Activated CD4-positive, alpha-beta memory T cell treated with anti-CD3 and anti-CD28 coated beads for 36 hours (primary cell): ENCODE measurements around the gene PRKCH. TPM values are rescaled to one million over a fixed set of nuclear protein-coding genes. Genes with fewer than 3 reads are reported as not detected.
A peak's percentile ranks its signal among the peaks of the same experiment; 100 is the strongest.

Experiments used
- CTCF ChIA-PET: fragments of 350-600 bp; sonication (Branson Sonifier 250); formaldehyde crosslinking; loops from one replicate; lab custom pipeline; 2021; ENCODE audit warnings: antibody characterized with exemption, inconsistent platforms; lab: Charles Lee
- POLR2A ChIA-PET: fragments of 350-600 bp; sonication (Branson Sonifier 250); formaldehyde crosslinking; loops from one replicate; lab custom pipeline; 2021; ENCODE audit warnings: antibody characterized with exemption; lab: Charles Lee
- DNase-seq: peaks from one replicate; pipeline ENCODE4 v3.0.0-alpha.2; 2020
- H3K27ac Mint-ChIP-seq: one replicate; pipeline ENCODE4 v1.8.0; 2021; ENCODE audit warnings: mixed read lengths
- H3K27me3 Mint-ChIP-seq: one replicate; pipeline ENCODE4 v1.8.0; 2021; ENCODE audit warnings: mixed read lengths
- H3K36me3 Mint-ChIP-seq: one replicate; pipeline ENCODE4 v1.8.0; 2021; ENCODE audit warnings: mixed read lengths
- H3K4me1 Mint-ChIP-seq: one replicate; pipeline ENCODE4 v1.8.0; 2021; ENCODE audit warnings: low read depth, mixed read lengths
- H3K4me3 Mint-ChIP-seq: one replicate; pipeline ENCODE4 v1.8.0; 2021; ENCODE audit warnings: mild to moderate bottlenecking, mixed read lengths
- H3K9me3 Mint-ChIP-seq: one replicate; pipeline ENCODE4 v1.8.0; 2021; ENCODE audit warnings: mixed read lengths
- intact Hi-C: fragments of 100-400 bp; cut with micrococcal nuclease; formaldehyde crosslinking; loops from one replicate; pipeline ENCODE4 v1.15.1; 2023
- total RNA-seq, 2 experiments: library from RNA; stranded (reverse); gene quantifications; one replicate each; pipeline ENCODE4 v1.2.3, GENCODE V29; 2021

Gene PRKCH
- total RNA-seq, 2 experiments from 2014 or later, result 142 to 147 TPM

DNA sequence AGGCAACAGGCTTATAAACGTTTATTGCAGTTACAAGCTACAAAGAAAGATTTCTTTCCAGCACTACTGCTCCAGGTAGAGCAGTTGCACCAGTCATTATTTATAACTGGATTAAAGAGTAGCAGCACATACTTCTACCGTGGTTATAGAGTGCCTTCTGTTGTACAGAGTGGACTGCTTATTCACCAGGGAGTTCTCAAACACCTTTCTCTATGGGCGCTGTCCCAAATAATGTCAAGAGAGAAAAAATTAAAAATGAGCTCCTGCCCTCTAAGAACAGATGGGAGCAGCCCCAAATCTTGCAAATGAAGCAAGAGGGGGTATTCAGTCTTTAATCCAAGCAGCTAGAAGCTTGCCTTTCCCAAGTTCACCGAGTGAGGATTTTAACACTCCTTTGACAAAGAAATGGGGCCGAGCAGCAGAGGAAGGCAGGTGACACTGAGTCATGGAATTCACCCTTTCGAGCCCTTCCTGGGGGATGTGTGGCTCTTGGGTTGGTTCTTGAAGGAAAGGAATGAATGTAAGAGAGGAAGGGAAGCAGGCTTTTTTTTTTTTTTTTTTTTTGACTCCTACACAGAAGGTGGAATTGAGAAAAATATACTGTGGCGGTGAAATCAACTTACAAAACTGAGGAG lies 181.2 kb downstream of the PRKCH start:
- H3K4me1 Mint-ChIP-seq, result peaks cover 95% of the 10 kb centered on the region
- H3K4me3 Mint-ChIP-seq, result peak overlapping the region; percentile 62
- ChIA-PET CTCF (interaction anchor here (0.6 to 3.1 kb wide), 9 partner anchors 10 to 335 kb away, joined by 3 to 32 read pairs (median 3); no protein-coding TSS in a partner anchor), POLR2A (interaction anchor here (0.6 to 5.9 kb wide), 13 partner anchors 9 to 203 kb away, joined by 3 to 74 read pairs (median 7); no protein-coding TSS in a partner anchor)
- H3K27ac Mint-ChIP-seq, result peak overlapping the region; percentile 98
- H3K36me3 Mint-ChIP-seq, result peaks cover 40% of the 10 kb centered on the region
- no peaks in the 10 kb centered on the region for H3K27me3 Mint-ChIP-seq
- intact Hi-C loops, result loop anchor here (1.0 kb wide), 7 partner anchors 9 to 193 kb away; partner anchors contain the start of gene HIF1A
- peak; percentile 65 for DNase-seq
- peaks cover 5% of the 10 kb centered on the region for H3K9me3 Mint-ChIP-seq

DNA sequence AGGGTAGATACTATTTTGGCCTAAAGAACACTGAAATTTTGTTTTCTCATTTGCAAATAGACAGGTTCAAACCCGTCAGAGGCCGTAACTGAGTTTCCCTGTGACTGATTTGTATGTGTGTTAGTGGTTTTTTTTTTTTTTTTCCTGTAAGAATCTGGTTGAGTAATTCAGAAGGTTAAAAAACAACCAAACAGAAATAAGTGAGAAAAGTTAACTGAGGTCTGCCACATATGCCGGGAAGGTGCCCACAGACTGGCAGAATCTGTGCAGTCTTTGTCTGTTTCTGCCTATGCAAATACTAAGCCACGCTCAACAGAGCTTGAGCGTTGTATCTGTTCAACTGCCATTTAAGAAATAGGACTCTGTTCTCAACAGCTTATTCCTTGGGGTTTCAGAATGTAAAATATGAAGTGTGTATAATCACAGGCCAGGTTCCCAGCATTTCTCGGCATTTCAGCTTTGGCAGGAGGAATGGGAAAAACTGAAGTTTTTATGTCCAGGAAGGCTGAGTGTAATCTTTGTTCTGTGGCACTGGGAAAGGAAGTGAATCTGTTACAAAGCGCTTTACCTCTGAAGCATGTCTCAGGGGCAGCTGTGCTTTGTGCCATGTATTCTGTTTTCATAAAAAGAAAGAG lies 181.9 kb downstream of the PRKCH start:
- H3K4me3 Mint-ChIP-seq, result peak overlapping the region; percentile 62
- peak; percentile 90 for DNase-seq
- peak overlapping the region; percentile 98 for H3K27ac Mint-ChIP-seq
- intact Hi-C loops, result loop anchor here (1.0 kb wide), 7 partner anchors 8 to 192 kb away; partner anchors contain the start of gene HIF1A
- CTCF ChIA-PET, result interaction anchor here (0.7 to 3.1 kb wide), 12 partner anchors 10 to 334 kb away, joined by 3 to 32 read pairs (median 4); no protein-coding TSS in a partner anchor
- peaks cover 98% of the 10 kb centered on the region for H3K4me1 Mint-ChIP-seq
- peaks cover 44% of the 10 kb centered on the region for H3K36me3 Mint-ChIP-seq
- POLR2A ChIA-PET, result interaction anchor here (0.6 to 5.9 kb wide), 16 partner anchors 9 to 202 kb away, joined by 3 to 74 read pairs (median 4); partner anchors contain the start of gene HIF1A
- H3K9me3 Mint-ChIP-seq, result peaks cover 5% of the 10 kb centered on the region
- no peaks in the 10 kb centered on the region for H3K27me3 Mint-ChIP-seq

DNA sequence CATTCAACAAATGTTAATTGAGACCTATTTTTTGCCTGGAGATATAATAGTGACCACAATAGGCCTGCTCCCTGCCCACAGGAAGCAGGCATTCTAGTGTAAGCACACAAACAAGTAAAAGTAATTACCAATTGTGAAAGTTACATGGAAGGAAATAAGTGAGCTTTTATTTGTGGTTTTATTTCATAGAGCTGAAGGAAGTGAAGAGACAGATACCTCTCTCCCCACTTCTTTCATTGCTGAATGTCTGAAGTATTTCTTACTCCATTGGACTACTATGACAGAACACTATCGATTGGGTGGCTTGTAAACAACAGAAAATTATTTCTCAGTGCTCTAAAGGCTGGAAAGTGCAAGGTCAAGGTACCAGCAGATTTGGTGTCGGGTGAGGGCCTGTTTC lies 183.5 kb downstream of the PRKCH start:
- Mint-ChIP-seq H3K4me1 (peaks cover 97% of the 10 kb centered on the region), H3K9me3 (peaks cover 5% of the 10 kb centered on the region), H3K36me3 (peaks cover 56% of the 10 kb centered on the region), H3K4me3 (peak overlapping the region; percentile 36), H3K27ac (peak overlapping the region; percentile 98), H3K27me3 (no peaks in the 10 kb centered on the region)
- intact Hi-C loops, result no loop called here
- POLR2A ChIA-PET, result interaction anchor here (0.6 to 2.0 kb wide), 5 partner anchors 15 to 32 kb away, joined by 3 to 11 read pairs (median 5); no protein-coding TSS in a partner anchor
- CTCF ChIA-PET, result interaction anchor here (2.1 to 2.3 kb wide), 2 partner anchors 28 to 34 kb away, joined by 8 to 20 read pairs; no protein-coding TSS in a partner anchor
- no peak for DNase-seq

DNA sequence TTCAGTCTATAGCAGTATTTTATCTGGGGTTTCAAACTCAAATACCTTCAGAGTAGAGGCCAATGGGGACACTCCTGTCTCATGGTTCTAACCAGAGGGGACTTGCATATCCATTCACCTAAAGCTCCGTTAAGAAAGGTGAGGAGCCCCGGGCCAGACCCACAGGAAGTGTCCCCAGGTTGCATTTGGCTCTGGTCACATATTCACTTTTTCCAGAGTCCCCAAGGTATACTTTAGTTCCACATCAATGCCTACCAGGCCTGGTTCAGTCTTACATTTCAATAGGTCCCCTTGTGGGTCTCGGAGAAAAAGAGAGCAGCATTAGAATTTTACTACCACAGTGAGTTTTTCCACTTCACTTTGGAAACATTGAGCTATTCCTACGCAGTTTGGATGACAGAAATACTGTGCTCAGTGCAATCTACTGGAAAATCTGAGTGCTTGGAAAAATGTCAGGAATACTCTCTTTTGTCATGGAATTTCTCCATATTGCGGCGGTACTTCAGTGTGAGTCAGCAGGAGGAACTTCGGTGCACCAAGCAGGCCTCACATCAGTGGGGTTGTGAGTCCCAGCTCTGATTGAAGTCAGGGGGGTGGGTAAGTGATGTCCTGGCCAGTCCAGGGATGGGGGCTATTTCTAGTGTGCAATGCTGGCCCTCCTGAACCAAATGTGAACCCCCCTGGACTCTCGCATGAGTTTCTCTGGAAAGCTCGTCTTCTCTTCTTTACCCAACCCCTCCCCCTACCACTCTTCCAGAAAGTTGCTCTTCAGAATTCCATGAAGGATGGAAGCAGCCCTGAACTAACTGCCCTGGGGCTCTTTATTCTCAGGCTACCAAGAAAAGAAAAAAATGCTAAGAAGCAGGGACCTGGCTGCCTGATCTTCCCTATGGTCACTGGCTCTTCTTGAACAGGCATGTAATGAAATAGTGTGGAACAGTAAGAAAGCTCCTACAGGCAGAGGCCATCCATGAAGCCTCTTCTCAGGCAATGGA lies 184.7 kb downstream of the PRKCH start:
- peaks cover 53% of the 10 kb centered on the region for H3K36me3 Mint-ChIP-seq
- peak overlapping the region; percentile 98 for H3K27ac Mint-ChIP-seq
- intact Hi-C loops, result no loop called here
- peaks cover 97% of the 10 kb centered on the region for H3K4me1 Mint-ChIP-seq
- CTCF ChIA-PET, result interaction anchor here (2.1 to 2.3 kb wide), 2 partner anchors 29 to 35 kb away, joined by 8 to 20 read pairs; no protein-coding TSS in a partner anchor
- peaks cover 5% of the 10 kb centered on the region for H3K9me3 Mint-ChIP-seq
- H3K27me3 Mint-ChIP-seq, result no peaks in the 10 kb centered on the region
- POLR2A ChIA-PET, result interaction anchor here (0.6 to 2.0 kb wide), 10 partner anchors 14 to 256 kb away, joined by 3 to 11 read pairs (median 4); partner anchors contain the start of gene SNAPC1
- no peak for DNase-seq
- H3K4me3 Mint-ChIP-seq, result peak overlapping the region; percentile 26

DNA sequence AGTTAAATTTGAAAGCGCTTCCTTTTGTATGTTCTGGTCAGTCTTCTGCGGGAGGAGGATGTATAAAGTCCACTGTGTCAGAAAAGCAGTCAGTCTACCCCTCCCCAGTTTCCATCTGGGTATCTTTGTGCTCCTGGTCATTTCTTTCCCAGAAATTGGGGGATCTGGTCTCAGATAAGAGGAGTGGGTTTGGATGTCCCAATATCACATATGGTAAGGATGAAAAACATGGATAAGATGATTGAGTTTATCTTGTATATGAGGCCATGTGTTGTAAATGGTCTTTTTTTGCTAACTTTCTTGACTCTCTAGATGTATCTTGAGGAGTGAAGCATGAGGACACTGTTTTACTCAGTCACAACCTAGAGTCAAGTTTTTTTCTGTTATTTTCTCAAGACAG lies 187.1 kb downstream of the PRKCH start:
- ChIA-PET POLR2A (interaction anchor here (1.0 kb wide), 1 partner anchor 187 kb away, joined by 3 read pairs; the partner anchor contains the start of gene HIF1A), CTCF (no interaction called here)
- DNase-seq, result no peak
- intact Hi-C loops, result no loop called here
- Mint-ChIP-seq H3K9me3 (peaks cover 5% of the 10 kb centered on the region), H3K27ac (peak overlapping the region; percentile 98), H3K4me3 (no peak overlapping the region), H3K4me1 (peaks cover 95% of the 10 kb centered on the region), H3K36me3 (peaks cover 58% of the 10 kb centered on the region), H3K27me3 (no peaks in the 10 kb centered on the region)

DNA sequence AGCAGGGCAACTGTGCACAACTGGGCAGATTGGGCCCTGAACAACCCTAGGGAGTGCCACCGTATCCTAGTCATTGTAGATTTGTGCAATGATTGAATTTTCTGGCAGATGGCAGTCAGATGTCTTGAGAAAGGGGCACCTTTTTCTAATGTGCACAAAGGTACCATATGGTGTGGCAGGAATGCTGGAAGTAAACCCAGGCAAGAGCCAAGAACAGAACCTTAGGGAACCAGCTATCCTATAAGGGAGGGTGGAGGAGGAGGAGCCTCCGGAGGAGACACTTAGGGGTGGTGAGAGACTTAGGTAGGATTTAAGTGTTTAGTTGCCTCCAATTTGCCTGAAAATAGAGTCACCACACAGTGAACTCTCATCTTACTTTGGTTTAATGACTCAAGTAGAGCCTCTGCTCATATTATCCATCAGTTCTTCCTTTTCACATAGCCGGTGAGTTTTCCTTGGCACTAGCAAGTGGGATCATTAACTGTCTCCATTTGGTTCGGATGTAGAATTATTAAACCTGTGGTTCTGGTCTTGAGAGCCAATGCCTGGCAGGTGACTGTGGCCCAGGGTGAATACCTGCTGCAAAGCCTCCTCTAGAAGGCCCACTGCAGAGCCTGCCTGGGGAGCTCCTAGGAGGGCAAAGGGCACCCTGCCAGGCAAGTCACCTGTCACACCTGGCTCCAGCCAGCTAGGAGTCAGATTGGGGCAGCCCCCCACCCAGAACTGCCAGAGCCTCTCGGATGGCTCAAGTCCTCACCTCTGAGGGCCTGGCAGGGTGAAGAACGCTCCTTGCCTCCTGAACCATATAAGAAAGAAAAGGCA lies 189.6 kb downstream of the PRKCH start:
- Mint-ChIP-seq H3K27me3 (no peaks in the 10 kb centered on the region), H3K4me3 (peak overlapping the region; percentile 51), H3K4me1 (peaks cover 95% of the 10 kb centered on the region), H3K9me3 (no peaks in the 10 kb centered on the region), H3K36me3 (peaks cover 57% of the 10 kb centered on the region), H3K27ac (peak overlapping the region; percentile 98)
- DNase-seq, result no peak
- ChIA-PET POLR2A (interaction anchor here (0.6 to 4.4 kb wide), 16 partner anchors 8 to 202 kb away, joined by 3 to 37 read pairs (median 6); partner anchors contain the start of gene HIF1A), CTCF (interaction anchor here (1.0 to 4.7 kb wide), 5 partner anchors 13 to 60 kb away, joined by 3 to 20 read pairs (median 4); no protein-coding TSS in a partner anchor)
- intact Hi-C loops, result loop anchor here (1.0 to 5.0 kb wide), 7 partner anchors 8 to 169 kb away; no protein-coding TSS in a partner anchor

DNA sequence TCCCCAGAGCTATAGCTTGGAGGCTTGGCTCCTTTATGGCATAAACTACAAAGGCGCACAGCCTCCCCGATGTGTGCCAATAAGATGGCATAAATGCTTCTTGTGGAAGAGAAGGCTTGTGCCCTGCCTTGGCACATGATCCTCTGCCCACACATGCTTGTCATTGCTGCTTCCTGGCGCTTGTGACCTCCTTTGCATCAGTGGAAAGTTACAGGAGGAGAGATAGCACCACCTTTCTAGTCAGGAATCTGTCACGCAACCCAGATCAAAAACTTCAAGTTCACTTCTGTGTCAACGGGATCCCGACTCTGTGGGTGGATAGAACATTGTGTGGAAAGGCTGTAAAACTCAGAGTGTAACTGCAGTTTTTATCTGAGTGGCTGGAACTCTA lies 190.2 kb downstream of the PRKCH start:
- peak overlapping the region; percentile 51 for H3K4me3 Mint-ChIP-seq
- ChIA-PET POLR2A (interaction anchor here (0.9 to 4.4 kb wide), 16 partner anchors 9 to 202 kb away, joined by 3 to 37 read pairs (median 6); partner anchors contain the start of gene HIF1A), CTCF (interaction anchor here (0.7 to 4.7 kb wide), 7 partner anchors 13 to 703 kb away, joined by 3 to 20 read pairs (median 4); no protein-coding TSS in a partner anchor)
- H3K36me3 Mint-ChIP-seq, result peaks cover 51% of the 10 kb centered on the region
- no peaks in the 10 kb centered on the region for H3K9me3 Mint-ChIP-seq
- peak overlapping the region; percentile 98 for H3K27ac Mint-ChIP-seq
- DNase-seq, result peak; percentile 87
- H3K4me1 Mint-ChIP-seq, result peaks cover 95% of the 10 kb centered on the region
- intact Hi-C loops, result loop anchor here (1.0 to 5.0 kb wide), 7 partner anchors 8 to 169 kb away; no protein-coding TSS in a partner anchor
- H3K27me3 Mint-ChIP-seq, result no peaks in the 10 kb centered on the region

DNA sequence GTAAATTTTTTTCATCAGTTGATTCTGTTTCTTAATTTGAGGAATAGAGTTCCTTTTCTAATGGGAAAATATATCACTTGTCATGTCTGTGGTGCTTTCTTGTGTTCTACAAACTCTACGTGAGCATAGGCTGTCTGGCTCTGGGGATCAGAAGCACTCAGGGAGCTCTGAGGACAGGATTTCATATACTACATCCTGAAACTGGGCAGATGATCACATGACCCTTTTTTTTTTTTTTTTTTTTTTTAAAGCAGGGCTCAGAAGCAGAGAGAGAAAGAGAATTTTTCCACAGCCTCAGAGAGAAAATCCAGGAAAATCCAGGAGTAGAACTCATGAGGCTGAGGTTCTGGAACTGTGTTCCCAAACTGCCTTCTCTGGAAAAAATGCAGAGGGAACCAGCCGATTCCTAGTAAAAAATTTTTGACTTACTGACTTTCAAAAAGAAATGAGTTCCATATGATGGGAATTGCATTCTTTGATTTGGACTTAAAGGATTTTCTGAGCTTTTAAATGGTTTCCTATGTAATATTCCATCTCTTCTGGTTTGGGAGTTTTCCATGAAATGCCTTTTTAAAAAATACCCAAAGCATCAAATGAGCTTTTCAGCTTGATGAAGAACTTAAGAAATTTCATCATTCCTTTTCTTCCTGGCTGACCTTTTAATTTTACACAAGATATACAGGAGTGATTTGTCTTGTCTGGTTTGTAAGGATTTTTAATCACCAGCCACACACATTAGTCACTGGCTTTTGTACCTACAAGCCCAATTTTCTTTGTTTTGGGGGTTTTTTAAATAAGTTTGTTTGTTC lies 190.9 kb downstream of the PRKCH start:
- Mint-ChIP-seq H3K36me3 (peaks cover 45% of the 10 kb centered on the region), H3K4me1 (peaks cover 95% of the 10 kb centered on the region), H3K27me3 (no peaks in the 10 kb centered on the region), H3K4me3 (peak overlapping the region; percentile 51), H3K9me3 (no peaks in the 10 kb centered on the region), H3K27ac (peak overlapping the region; percentile 98)
- ChIA-PET POLR2A (interaction anchor here (0.6 to 4.4 kb wide), 19 partner anchors 8 to 201 kb away, joined by 3 to 37 read pairs (median 6); partner anchors contain the start of gene HIF1A), CTCF (interaction anchor here (0.7 to 4.7 kb wide), 10 partner anchors 8 to 704 kb away, joined by 3 to 20 read pairs (median 4); no protein-coding TSS in a partner anchor)
- intact Hi-C loops, result loop anchor here (1.0 to 5.0 kb wide), 2 partner anchors 41 to 170 kb away; no protein-coding TSS in a partner anchor
- no peak for DNase-seq
